ENCODE results near the gene TMEM14C.

DNA sequence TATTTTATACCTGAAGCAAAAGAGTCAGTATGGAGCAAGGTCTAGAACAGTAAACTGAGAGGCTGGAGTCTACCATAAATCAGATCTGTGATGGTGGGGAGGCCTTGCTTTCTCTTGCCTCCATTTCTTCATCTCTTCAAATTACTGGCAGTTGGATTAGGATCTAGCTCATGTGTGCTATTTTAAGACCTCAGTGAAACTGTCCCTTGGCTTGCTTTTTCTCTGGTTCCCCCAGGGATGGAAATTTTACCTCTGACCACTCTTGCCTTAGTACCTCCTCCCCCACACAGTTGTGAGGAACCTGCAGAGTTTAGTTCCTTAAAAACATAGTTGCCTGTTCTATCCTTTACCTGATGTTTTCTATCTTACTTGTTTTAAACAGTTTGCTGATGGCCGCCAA, 33.2 kb downstream of the TMEM14C start:
- TF ChIP-seq CTCF (conservative IDR thresholded peaks at IDR 0.05; ENCODE audit: low read length), result no peak
- TF ChIP-seq EZH2phosphoT487 (IDR thresholded peaks at IDR 0.05; ENCODE audit: borderline replicate concordance), result no peak

All from Loucy (cell line).